NCI-H510A (cell line): ENCODE data around the gene BYSL.

ENCODE experiments used
- DNase-seq: peaks from one replicate; lab custom pipeline; 2025; lab: John Stamatoyannopoulos, UW

The BYSL gene

DNA sequence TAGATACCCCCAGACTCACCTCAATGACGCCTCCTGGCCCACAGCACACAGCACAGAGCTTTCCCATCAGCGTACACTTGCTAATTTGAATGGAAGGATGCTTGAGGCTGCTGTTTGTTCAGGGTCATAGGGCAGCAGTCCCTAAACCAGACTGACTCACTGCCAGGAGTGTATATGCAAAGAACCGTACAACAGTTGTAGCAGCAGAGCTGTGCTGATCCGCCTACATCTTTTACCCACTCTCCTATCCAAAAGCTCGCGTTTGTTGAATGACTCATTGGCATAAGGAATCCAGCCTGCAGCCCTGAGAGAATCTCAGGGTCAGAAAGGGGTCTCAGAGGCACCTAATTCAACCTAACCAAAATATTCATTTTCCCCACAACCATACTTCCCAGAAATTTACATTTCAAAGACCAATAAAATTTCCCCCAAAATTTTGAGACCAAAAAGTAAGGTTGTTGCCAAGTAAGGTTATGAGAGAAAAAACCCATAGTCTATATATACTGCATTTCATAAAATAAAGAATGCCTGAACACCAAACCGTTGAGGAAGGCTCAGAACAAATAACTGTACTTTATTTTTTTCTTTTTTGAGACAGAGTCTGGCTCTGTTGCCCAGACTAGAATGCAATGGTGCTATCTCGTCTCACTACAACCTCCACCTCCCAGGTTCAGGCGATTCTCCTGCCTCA is 55.6 kb downstream of the BYSL start:
- no peak for DNase-seq
